ENCODE measurements around the gene MAD2L1BP.

Gene MAD2L1BP

GRCh38 chr6:43665376-43665775 is 29.7 kb downstream of the MAD2L1BP start:
- in situ Hi-C loops (cut with HindIII; ENCODE audit: low sequenced_read_pairs): no loop called here

DNA sequence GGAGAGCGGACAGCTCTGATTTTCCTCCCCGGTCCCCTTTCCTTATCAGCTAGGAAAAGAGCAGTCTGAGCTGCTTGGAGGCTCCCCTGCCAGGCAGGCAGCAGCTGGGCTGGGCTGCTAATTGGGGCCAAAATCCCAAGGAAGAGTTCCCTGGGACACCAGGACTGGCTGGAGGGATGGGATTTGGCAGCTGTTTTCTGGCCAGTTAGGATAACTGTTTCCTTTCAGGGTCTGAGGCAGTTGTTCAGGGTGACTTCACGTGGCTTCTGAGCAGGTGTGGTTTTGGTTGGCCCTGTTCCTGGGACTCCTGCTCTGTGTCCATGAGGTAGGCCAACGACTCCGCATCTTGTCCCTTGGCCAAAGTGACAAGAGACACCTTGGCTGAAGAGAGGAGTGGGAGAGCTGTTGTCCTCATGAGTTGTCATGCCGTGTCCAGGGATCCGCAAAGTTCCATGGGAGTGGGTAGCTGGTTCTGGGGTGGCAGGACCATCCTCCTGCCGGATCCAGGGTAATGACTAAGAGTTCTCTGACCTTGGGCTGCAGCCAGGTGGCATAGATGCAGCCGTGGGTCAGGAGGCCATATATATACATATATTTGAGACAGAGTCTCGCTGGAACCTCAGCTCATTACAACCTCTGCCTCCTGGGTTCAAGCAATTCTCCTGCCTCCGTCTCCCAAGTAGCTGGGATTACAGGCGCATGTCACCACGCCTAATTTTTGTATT is 30.7 kb downstream of the MAD2L1BP start:
- in situ Hi-C loops (cut with HindIII; ENCODE audit: low sequenced_read_pairs): no loop called here

DNA sequence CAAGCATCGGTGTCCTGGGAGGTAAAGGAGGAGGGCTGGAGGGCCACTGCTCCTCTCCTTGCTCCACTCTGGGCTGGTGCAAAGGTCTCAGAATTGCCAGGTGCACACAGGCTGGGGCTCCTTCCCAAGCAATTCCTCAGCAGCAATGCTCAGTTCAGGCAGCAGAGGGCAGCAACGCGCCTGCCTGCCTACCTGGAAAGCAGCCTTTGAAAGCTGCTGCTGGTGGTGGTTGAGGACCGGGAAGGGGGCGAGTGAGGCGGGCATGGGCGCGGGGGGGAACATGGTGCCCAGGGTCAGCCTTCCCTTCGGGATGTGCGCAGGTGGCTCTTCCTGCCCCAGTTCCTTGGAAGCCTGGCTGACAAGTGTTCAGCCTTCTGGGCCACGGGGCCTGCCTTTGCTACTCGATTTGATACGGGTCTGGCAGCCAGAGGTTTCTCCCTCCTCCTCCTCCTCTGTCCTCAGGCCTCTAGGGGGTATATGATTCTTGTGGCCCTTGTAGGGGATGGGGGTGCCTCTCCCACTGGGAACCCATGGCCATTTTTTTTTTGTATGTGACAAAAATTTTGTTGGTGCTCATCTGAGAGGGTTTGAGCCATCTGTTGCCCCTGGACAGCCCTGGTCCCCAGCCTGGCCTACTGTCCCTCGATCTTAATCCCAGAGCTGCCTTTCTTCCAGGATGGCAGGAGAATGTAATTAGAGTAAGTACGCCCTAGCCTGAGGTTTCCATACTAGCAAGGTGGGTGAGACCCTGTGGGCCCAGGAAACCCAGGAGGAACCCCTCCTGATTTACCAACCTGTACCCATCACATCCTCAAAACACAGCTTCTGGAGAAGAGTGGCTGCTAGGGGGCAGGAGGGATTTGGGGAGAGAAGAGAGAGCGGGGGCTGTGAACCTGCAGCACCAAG is 31.9 kb downstream of the MAD2L1BP start:
- in situ Hi-C loops (cut with HindIII; ENCODE audit: low sequenced_read_pairs): no loop called here

GRCh38 chr6:43668151-43669028 is 32.8 kb downstream of the MAD2L1BP start:
- in situ Hi-C loops (cut with HindIII; ENCODE audit: low sequenced_read_pairs): no loop called here

DNA sequence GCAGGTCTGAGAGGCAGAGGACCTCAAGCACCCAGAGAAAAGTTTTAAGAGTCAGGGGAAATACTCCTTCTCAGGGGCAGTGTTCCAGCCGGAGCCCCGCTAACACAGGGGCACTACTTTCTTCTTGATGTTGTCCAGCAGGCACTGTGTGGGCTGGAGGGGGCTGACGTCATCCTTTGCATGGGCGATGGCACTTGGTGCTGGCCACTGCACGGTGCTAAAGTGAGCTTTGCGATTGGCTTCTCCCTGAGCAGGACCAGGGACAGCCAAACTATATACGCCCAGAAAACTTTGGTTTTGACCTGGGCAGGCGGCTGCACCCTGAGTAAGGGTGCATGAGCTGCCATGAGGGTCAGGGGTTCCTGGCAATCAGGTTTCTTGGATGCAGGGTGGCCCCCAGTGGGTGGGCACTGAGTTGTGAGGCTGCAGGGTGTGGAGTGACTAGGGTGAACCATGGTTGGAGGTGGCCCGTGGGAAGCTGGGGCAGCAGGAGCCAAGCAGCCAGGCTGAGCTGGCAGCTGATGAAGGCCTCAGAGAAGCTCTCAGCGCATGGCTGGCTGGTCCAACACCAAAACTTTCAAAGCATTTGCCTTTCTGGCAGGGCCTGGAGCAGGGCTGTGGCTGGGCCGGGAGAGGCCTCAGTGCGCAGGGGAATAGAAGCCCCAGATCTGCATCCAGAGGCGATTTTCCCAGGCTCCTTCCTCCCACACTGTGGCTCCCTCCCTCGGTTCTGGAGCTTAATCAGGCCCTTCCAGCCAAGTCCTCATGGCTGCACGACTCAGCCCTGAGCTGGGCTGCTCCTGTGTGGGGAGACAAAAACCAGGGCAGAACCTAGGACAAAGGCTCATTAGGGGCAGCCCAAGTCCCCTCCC is 33.6 kb downstream of the MAD2L1BP start:
- in situ Hi-C loops (cut with HindIII; ENCODE audit: low sequenced_read_pairs): no loop called here

GRCh38 chr6:43669922-43670622 is 34.4 kb downstream of the MAD2L1BP start:
- in situ Hi-C loops (cut with HindIII; ENCODE audit: low sequenced_read_pairs): no loop called here

GRCh38 chr6:43670623-43670986 is 35.0 kb downstream of the MAD2L1BP start:
- in situ Hi-C loops (cut with HindIII; ENCODE audit: low sequenced_read_pairs): no loop called here

DNA sequence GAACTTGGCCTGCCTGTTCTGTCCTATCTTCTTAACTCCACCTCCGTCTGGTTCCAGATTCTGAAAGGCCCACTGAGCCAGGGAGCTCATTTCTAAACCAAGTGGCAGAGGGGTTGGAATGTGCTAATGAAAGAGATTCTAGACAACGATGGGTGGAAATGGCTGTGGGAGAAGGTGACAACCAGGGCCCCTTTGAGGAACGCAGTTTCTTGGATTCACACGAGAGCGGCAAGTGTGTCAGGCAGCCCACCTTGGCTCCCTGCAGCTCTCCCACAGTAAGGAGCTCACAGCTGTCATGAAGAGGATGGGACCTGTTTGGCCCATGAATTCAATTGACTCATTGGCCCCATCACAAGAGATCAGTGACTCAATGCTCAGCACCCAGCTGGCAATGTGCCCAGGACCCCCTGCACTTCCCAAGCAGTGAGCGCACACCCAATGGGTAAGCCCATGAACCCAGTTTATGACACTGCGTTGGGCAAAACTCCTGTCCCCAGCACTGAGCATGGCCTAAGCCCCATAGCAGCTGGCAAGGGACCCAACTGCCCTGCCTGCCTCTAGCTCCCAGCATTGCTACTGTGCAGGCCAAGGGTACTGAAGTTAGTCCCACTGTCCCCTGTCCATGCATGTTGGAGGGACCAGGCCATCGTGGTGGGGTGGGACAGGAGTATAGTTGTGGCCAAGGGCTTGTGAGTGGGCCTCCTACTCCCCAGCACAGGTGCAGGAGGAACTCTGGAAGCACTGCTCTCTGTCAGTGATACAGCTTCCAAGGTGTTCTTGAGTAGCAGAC is 35.6 kb downstream of the MAD2L1BP start:
- in situ Hi-C loops (cut with HindIII; ENCODE audit: low sequenced_read_pairs): no loop called here

DNA sequence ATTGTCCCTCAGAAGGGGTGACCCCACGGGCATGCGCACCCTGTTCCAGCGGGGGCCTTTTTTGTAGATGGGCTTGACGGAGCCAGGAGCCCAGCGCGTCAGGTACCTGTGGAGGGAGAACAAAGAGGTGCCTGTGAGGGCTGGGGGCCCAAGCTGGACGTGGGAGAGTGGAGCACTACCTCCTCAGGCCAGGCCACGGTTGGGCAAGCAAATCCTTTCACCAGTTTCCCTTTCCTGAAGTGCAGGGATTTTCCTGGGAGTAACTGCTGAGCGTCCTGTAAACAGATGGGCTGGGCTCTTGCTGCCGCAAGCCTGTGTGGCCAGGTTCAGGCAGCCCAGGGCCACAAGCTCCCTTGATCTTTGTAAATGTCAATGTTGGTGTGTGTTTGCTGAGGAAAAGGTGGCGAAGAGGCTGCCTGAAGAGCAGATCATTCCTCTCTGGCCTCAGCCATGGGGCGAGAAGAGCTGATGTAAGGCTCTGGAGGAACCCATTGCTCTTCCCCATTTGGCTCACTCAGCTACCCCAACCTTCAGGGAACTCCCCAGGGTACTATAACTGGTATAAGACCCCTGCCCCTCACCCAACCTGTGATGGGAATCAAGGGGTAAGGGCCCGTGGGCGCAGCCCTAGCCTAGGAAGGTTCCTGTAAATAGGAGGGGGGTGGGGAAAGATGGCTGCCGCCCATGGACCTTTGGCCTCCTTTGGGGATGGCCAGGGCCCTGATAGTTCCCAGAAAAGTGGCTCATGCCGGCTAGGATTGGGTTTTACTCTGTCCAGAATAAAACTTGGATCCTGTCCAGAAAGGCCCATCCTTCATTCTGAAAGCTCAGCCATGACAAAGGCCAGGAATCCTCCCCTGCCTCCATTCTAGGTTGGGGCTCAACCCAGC is 36.4 kb downstream of the MAD2L1BP start:
- in situ Hi-C loops (cut with HindIII; ENCODE audit: low sequenced_read_pairs): no loop called here

DNA sequence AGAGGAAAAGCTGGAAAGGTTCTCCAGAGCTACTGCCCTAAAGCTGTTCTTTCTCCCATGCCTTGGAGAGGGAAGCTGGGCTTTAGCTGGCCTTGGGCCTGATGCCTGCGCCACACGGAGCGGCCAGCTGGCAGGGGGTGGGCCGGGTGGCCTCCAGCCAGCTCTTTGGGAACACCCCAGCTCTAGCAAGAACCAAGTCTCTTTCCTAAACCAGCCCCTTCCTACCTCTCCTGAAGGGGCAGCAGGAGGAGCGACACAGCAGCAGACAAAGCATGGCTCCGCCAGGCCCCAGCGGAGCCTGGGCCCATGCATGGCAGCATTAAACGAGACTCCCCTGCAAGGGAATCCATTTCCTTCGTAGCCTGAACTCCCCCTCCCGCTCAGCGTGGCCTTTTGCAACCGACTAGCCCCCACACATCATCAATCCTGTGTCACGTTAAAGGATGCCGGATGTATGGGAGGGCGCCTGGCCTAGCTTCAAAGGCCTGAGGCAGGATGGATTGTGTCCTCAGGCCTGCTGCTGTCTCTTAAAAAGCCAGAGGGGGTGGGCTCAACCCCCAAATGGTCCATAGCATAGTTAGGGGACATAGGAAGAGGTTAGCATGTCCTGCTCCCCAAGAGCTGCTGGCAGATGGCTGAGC is 37.9 kb downstream of the MAD2L1BP start:
- in situ Hi-C loops (cut with HindIII; ENCODE audit: low sequenced_read_pairs): no loop called here

- in situ Hi-C loops (cut with HindIII; ENCODE audit: low sequenced_read_pairs): no loop called here
Observed at GRCh38 chr6:43674291-43674690, 38.7 kb downstream of the MAD2L1BP start.

DNA sequence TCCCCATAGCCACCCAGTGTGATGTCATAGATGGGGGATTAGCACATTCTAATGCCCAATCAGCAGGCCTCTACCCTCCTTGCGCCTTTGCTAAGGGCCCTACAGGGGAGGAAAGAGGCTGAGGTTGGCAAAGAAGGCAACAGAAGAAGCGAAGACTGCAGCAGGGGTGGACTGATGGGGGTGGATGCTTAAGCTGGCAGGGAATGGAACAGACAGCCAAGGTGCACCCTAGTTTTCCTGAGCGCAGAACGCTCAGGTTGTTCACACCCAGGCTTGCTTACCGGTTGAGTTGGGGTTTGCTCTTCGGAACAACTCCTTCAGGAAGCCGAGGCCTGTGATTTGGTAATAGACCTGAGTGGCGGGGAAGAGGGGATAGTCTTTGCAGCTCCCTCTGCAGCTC is 39.3 kb downstream of the MAD2L1BP start:
- in situ Hi-C loops (cut with HindIII; ENCODE audit: low sequenced_read_pairs): no loop called here

DNA sequence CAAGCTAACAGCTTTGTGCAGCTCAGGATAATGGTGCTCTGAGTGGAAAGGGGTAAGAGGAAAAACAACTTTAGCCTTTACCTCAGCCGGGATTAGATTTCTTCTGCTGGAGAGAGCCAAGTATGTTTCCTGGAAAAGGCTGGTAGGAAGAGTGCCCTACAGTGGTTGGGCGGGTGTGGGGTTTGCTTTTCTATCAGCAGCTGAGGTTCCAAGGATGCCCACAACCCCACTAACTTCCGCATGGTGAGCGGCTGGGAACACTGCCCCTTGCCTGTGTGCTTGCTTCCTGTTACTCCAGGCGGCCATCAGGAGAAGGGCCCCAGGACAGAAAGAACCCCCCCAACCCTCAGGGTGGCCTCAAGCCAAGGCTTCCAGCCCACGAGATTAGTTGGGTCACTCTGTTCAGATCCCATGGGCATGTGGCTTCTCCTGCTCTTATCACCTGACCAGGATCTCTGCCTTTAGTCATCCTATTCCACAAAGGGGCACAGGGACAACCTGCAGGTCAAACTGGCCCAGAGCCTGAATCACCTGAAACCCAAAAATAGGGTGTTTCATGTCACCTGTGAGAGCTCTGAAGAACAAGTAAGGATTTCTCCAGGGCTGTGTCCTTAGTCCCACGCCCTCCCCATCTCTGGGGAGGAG is 41.4 kb downstream of the MAD2L1BP start:
- in situ Hi-C loops (cut with HindIII; ENCODE audit: low sequenced_read_pairs): no loop called here

GRCh38 chr6:43677759-43678158 is 42.1 kb downstream of the MAD2L1BP start:
- in situ Hi-C loops (cut with HindIII; ENCODE audit: low sequenced_read_pairs): no loop called here

- in situ Hi-C loops (cut with HindIII; ENCODE audit: low sequenced_read_pairs): no loop called here
Observed at GRCh38 chr6:43678341-43678740, 42.7 kb downstream of the MAD2L1BP start.

DNA sequence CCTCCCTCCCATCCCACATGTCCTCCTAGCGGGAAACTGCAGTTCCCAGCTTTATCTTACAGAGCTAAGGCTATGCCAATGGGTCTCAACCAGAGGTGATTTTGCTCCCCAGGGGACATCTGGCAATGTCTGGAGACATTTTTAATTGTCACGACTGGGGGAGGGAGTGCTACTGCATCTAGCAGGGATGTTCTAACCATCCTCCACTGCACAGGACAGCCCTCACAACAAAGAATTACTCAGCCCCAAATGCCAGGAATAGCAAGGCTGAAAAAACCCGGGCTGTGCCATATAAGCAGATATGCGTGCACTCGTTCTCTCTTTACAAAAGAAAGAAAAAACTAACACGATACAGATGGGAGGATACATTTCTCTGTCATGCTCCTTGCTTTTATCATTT is 43.4 kb downstream of the MAD2L1BP start:
- in situ Hi-C loops (cut with HindIII; ENCODE audit: low sequenced_read_pairs): no loop called here

Data from DLD1 (cell line).